Colonic mucosa (tissue), 4 donors: Measurements from ENCODE around the gene PIK3R1. TPM values are rescaled to one million over a fixed set of nuclear protein-coding genes. Genes with fewer than 3 reads are reported as not detected.
A peak's percentile ranks its signal among the peaks of the same experiment; 100 is the strongest.

Source experiments
- DNase-seq: peaks from one replicate; pipeline ENCODE4 v3.0.0-alpha.2; 2020
- H3K27ac ChIP-seq: fragments of 200-600 bp; one replicate; pipeline ENCODE4 v1.8.0; 2021
- H3K27me3 ChIP-seq: fragments of 200-600 bp; one replicate; pipeline ENCODE4 v1.8.0; 2021
- H3K36me3 ChIP-seq: fragments of 200-600 bp; one replicate; pipeline ENCODE4 v1.8.0; 2021
- H3K4me1 ChIP-seq: fragments of 200-600 bp; one replicate; pipeline ENCODE4 v1.8.0; 2021; ENCODE audit warnings: mild to moderate bottlenecking
- H3K4me3 ChIP-seq: fragments of 200-600 bp; one replicate; pipeline ENCODE4 v1.8.0; 2021
- H3K9ac ChIP-seq, 2 donors: one replicate each; pipeline ENCODE4 v1.7.0; 2013; ENCODE audit warnings: control low read depth in 2 of 2, low read depth in 2 of 2, low read length in 2 of 2
- H3K9me3 ChIP-seq: fragments of 200-600 bp; one replicate; pipeline ENCODE4 v1.8.0; 2021
- intact Hi-C: fragments of 100-400 bp; cut with DNase I; formaldehyde crosslinking; loops from one replicate; pipeline ENCODE4 v1.14.1; 2022
- total RNA-seq, 2 donors: library from RNA; stranded (reverse); fragmentation: NEBNext Ultra II Directional in 1 of 2; extraction: Animal tissue kit (Norgen Biotek cat#: 25700) in 1 of 2; gene quantifications; one replicate each; pipeline ENCODE4 v1.2.1, GENCODE V29; 2021
- TF ChIP-seq, protein P1 (sequence below): fragments of 200-600 bp; IDR thresholded peaks from one replicate; pipeline ENCODE4 v1.8.0; 2022; ENCODE audit warnings: antibody characterized with exemption, mild to moderate bottlenecking
- donor health status: healthy.
- donor health status: DM: no; HTN: no; CAD: no.
- donor health status: DM: no; HTN: no; CAD: no.

The PIK3R1 gene
- total RNA-seq, 2 donors from 2014 or later = 42.9 to 58.1 TPM

DNA sequence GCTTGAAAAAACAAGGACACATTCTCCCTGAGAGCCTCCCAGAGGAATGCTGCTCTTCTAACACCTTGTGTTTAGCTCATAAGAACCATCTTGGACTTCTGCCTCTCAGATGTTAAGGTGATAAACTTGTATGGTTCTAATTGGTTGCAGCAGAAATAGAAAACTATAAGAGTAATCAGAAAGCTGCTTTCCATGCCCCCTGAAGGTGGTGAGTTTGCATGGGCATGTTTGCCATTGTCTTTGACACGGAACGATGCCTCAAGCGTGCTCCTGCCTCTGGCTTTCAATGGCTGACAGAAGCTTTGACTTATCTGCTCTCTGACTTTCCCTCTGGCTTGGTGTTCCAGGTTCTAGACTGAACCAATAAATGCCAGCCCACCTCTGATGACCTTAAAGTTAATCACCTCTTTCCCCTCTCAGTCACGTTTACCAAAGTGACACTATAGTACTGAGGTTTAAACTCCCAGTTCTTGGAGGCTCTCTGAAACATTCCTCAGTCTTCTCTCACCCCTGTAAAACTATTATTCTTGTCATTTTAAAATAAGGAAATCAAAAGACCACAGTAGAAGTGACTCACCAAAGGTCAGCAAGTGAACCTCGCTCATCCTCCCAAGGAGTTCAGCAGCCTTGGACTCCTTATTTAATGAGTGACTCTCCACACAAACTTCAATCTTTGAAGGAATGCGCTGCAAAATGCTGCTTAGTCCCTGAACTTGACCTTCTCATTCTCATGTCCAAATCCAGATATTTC lies 103.6 kb downstream of the PIK3R1 start:
- H3K4me3 ChIP-seq = no peak overlapping the region
- H3K27me3 ChIP-seq = no peaks in the 10 kb centered on the region
- H3K4me1 ChIP-seq = no peaks in the 10 kb centered on the region
- no peaks in the 10 kb centered on the region for H3K9me3 ChIP-seq
- no peak overlapping the region for H3K9ac ChIP-seq
- no peak for DNase-seq
- H3K27ac ChIP-seq = peak overlapping the region; percentile 36
- H3K36me3 ChIP-seq = no peaks in the 10 kb centered on the region
- TF ChIP-seq, protein P1, sequence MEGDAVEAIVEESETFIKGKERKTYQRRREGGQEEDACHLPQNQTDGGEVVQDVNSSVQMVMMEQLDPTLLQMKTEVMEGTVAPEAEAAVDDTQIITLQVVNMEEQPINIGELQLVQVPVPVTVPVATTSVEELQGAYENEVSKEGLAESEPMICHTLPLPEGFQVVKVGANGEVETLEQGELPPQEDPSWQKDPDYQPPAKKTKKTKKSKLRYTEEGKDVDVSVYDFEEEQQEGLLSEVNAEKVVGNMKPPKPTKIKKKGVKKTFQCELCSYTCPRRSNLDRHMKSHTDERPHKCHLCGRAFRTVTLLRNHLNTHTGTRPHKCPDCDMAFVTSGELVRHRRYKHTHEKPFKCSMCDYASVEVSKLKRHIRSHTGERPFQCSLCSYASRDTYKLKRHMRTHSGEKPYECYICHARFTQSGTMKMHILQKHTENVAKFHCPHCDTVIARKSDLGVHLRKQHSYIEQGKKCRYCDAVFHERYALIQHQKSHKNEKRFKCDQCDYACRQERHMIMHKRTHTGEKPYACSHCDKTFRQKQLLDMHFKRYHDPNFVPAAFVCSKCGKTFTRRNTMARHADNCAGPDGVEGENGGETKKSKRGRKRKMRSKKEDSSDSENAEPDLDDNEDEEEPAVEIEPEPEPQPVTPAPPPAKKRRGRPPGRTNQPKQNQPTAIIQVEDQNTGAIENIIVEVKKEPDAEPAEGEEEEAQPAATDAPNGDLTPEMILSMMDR = no peak
- intact Hi-C loops = no loop called here

- peak; percentile 68 for DNase-seq
- H3K9me3 ChIP-seq = no peaks in the 10 kb centered on the region
- peak overlapping the region; percentile 36 for H3K27ac ChIP-seq
- no peaks in the 10 kb centered on the region for H3K27me3 ChIP-seq
- H3K36me3 ChIP-seq = no peaks in the 10 kb centered on the region
- H3K9ac ChIP-seq = no peak overlapping the region
- H3K4me3 ChIP-seq = no peak overlapping the region
- intact Hi-C loops = no loop called here
- H3K4me1 ChIP-seq = no peaks in the 10 kb centered on the region
- TF ChIP-seq, protein P1 = no peak
Observed at GRCh38 chr5:68319706-68320412, 104.3 kb downstream of the PIK3R1 start.

- no peaks in the 10 kb centered on the region for H3K9me3 ChIP-seq
- H3K9ac ChIP-seq = no peak overlapping the region
- no peak for DNase-seq
- no peaks in the 10 kb centered on the region for H3K36me3 ChIP-seq
- H3K27ac ChIP-seq = peak overlapping the region; percentile 36
- TF ChIP-seq, protein P1 = no peak
- H3K4me1 ChIP-seq = no peaks in the 10 kb centered on the region
- H3K4me3 ChIP-seq = no peak overlapping the region
- no peaks in the 10 kb centered on the region for H3K27me3 ChIP-seq
- intact Hi-C loops = no loop called here
Observed at GRCh38 chr5:68320413-68320986, 104.9 kb downstream of the PIK3R1 start.

DNA sequence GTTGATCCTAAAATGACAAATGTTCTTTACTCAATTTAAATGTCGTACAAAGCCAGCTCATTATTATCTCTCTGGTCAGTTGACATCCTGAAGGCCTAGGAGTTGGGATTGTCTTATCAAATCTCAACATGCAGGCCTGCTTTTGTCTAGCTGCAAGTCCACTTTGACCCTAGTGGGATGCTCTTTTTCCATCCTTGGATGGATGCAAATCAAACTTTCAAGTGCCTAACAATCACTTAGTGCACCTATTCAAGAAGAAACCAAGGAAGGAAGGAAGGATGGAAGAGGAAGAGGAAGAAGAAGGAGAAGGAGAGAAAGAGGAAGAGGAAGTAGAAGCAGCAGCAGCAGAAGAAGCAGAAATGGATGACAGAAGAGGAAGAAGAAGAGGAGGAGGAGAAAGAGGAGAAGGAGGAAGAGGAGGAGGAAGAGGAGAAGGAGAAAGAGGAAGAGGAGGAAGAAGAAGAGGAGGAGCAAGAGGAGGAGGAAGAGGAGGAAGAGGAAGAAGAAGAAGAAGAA lies 109.6 kb downstream of the PIK3R1 start:
- Histone ChIP-seq H3K4me3 (no peak overlapping the region), H3K9ac (no peak overlapping the region), H3K27me3 (no peaks in the 10 kb centered on the region), H3K36me3 (no peaks in the 10 kb centered on the region), H3K27ac (no peak overlapping the region), H3K9me3 (no peaks in the 10 kb centered on the region), H3K4me1 (no peaks in the 10 kb centered on the region)
- intact Hi-C loops = no loop called here
- no peak for DNase-seq
- TF ChIP-seq, protein P1 = no peak

- no peaks in the 10 kb centered on the region for H3K36me3 ChIP-seq
- no peaks in the 10 kb centered on the region for H3K9me3 ChIP-seq
- H3K27me3 ChIP-seq = no peaks in the 10 kb centered on the region
- intact Hi-C loops = no loop called here
- DNase-seq = no peak
- no peaks in the 10 kb centered on the region for H3K4me1 ChIP-seq
- TF ChIP-seq, protein P1 = no peak
- no peak overlapping the region for H3K4me3 ChIP-seq
- no peak overlapping the region for H3K9ac ChIP-seq
- no peak overlapping the region for H3K27ac ChIP-seq
Observed at GRCh38 chr5:68329554-68330255, 114.1 kb downstream of the PIK3R1 start.
